OCI-LY3 (cell line): Measurements from ENCODE around the gene NOTUM.

Experiments used
- EZH2phosphoT487 ChIP-seq: fragments of 200-600 bp; shearing (Covaris generic); IDR thresholded peaks from 2 replicates; pipeline ENCODE4 v1.6.1; 2018; ENCODE audit warnings: antibody characterized with exemption, mixed run types, low read depth
- TF ChIP-seq, protein P1 (sequence below): fragments of 200-600, 300-600 bp; sonication (generic); IDR thresholded peaks from 2 replicates; pipeline ENCODE4 v1.5.1; 2014; ENCODE audit warnings: antibody characterized with exemption, low read length, low read depth

GRCh38 chr17:81939881-81940385 lies 21.1 kb downstream of the NOTUM start:
- TF ChIP-seq, protein P1, sequence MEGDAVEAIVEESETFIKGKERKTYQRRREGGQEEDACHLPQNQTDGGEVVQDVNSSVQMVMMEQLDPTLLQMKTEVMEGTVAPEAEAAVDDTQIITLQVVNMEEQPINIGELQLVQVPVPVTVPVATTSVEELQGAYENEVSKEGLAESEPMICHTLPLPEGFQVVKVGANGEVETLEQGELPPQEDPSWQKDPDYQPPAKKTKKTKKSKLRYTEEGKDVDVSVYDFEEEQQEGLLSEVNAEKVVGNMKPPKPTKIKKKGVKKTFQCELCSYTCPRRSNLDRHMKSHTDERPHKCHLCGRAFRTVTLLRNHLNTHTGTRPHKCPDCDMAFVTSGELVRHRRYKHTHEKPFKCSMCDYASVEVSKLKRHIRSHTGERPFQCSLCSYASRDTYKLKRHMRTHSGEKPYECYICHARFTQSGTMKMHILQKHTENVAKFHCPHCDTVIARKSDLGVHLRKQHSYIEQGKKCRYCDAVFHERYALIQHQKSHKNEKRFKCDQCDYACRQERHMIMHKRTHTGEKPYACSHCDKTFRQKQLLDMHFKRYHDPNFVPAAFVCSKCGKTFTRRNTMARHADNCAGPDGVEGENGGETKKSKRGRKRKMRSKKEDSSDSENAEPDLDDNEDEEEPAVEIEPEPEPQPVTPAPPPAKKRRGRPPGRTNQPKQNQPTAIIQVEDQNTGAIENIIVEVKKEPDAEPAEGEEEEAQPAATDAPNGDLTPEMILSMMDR: no peak
- no peak for TF ChIP-seq EZH2phosphoT487
